Measurements from ENCODE around the gene MCC.
"Not testable (repeated sequence)": the region's sequence is repeated elsewhere in the genome, so short reads cannot be mapped to it uniquely, and the experiment has no call there.

Gene MCC

GRCh38 chr5:113433071-113433470 is 55.2 kb downstream of the MCC start:
- H3K4me1 Mint-ChIP-seq: no peaks in the 10 kb centered on the region
- H3K4me3 Mint-ChIP-seq: no peak overlapping the region
- no peaks in the 10 kb centered on the region for H3K36me3 Mint-ChIP-seq
- ATAC-seq (replicated peaks): no peak
- no peak overlapping the region for H3K27ac Mint-ChIP-seq
- peaks cover 0 to 2% of the 10 kb centered on the region in 2 donors for H3K9me3 Mint-ChIP-seq
- DNase-seq: no peak
- H3K27me3 Mint-ChIP-seq: peaks cover 0 to 9% of the 10 kb centered on the region in 2 donors

GRCh38 chr5:113427871-113428574 is 60.2 kb downstream of the MCC start:
- ATAC-seq (replicated peaks): no peak
- H3K4me3 Mint-ChIP-seq: no peak overlapping the region
- H3K27ac Mint-ChIP-seq: no peak overlapping the region
- H3K4me1 Mint-ChIP-seq: no peaks in the 10 kb centered on the region
- no peaks in the 10 kb centered on the region for H3K9me3 Mint-ChIP-seq
- no peaks in the 10 kb centered on the region for H3K36me3 Mint-ChIP-seq
- DNase-seq: no peak
- peaks cover 0 to 7% of the 10 kb centered on the region in 2 donors for H3K27me3 Mint-ChIP-seq

GRCh38 chr5:113425909-113426308 is 62.3 kb downstream of the MCC start:
- peaks cover 6 to 13% of the 10 kb centered on the region in 2 donors for H3K27me3 Mint-ChIP-seq
- no peak overlapping the region for H3K27ac Mint-ChIP-seq
- ATAC-seq (replicated peaks) (no peak), DNase-seq (no peak)
- no peaks in the 10 kb centered on the region for H3K9me3 Mint-ChIP-seq
- no peak overlapping the region for H3K4me3 Mint-ChIP-seq
- H3K4me1 Mint-ChIP-seq: no peaks in the 10 kb centered on the region
- no peaks in the 10 kb centered on the region for H3K36me3 Mint-ChIP-seq

- no peak for DNase-seq
- H3K4me1 Mint-ChIP-seq: no peaks in the 10 kb centered on the region
- H3K36me3 Mint-ChIP-seq: no peaks in the 10 kb centered on the region
- peaks cover 9 to 13% of the 10 kb centered on the region in 2 donors for H3K27me3 Mint-ChIP-seq
- H3K27ac Mint-ChIP-seq: no peak overlapping the region
- ATAC-seq (replicated peaks): no peak
- H3K9me3 Mint-ChIP-seq: peaks cover 0 to 2% of the 10 kb centered on the region in 2 donors
- H3K4me3 Mint-ChIP-seq: no peak overlapping the region
Observed at GRCh38 chr5:113421693-113422092, 66.6 kb downstream of the MCC start.

GRCh38 chr5:113405530-113405929 is 82.7 kb downstream of the MCC start:
- no peak for ATAC-seq (replicated peaks)
- H3K27me3 Mint-ChIP-seq: peaks cover 3 to 6% of the 10 kb centered on the region in 2 donors
- H3K4me1 Mint-ChIP-seq: no peaks in the 10 kb centered on the region

GRCh38 chr5:113404269-113404668 is 84.0 kb downstream of the MCC start:
- Mint-ChIP-seq H3K4me3 (no peak overlapping the region), H3K36me3 (no peaks in the 10 kb centered on the region), H3K4me1 (no peaks in the 10 kb centered on the region), H3K27ac (no peak overlapping the region), H3K9me3 (no peaks in the 10 kb centered on the region), H3K27me3 (peaks cover 3 to 6% of the 10 kb centered on the region in 2 donors)
- DNase-seq: no peak
- ATAC-seq (replicated peaks): no peak

More at GRCh38 chr5:113405530-113405929, 82.7 kb downstream of the MCC start:
- Mint-ChIP-seq H3K9me3 (no peaks in the 10 kb centered on the region), H3K36me3 (no peaks in the 10 kb centered on the region), H3K4me3 (no peak overlapping the region), H3K27ac (no peak overlapping the region)
- no peak for DNase-seq

GRCh38 chr5:113397986-113398385 is 90.3 kb downstream of the MCC start:
- not testable (repeated sequence) for H3K9me3 Mint-ChIP-seq; H3K4me1 Mint-ChIP-seq; H3K27ac Mint-ChIP-seq; DNase-seq; H3K36me3 Mint-ChIP-seq; H3K4me3 Mint-ChIP-seq; ATAC-seq (replicated peaks)
- H3K27me3 Mint-ChIP-seq: peaks cover 13 to 16% of the 10 kb centered on the region in 2 donors

- DNase-seq: no peak
- Mint-ChIP-seq H3K27ac (no peak overlapping the region), H3K27me3 (peaks cover 13 to 19% of the 10 kb centered on the region in 2 donors), H3K36me3 (no peaks in the 10 kb centered on the region), H3K9me3 (no peaks in the 10 kb centered on the region), H3K4me1 (no peaks in the 10 kb centered on the region), H3K4me3 (no peak overlapping the region)
- ATAC-seq (replicated peaks): no peak
Observed at GRCh38 chr5:113397046-113397445, 91.2 kb downstream of the MCC start.

- DNase-seq (no peak), ATAC-seq (replicated peaks) (no peak)
- H3K4me3 Mint-ChIP-seq: no peak overlapping the region
- H3K9me3 Mint-ChIP-seq: no peaks in the 10 kb centered on the region
- no peaks in the 10 kb centered on the region for H3K36me3 Mint-ChIP-seq
- no peaks in the 10 kb centered on the region for H3K4me1 Mint-ChIP-seq
- H3K27me3 Mint-ChIP-seq: peaks cover 22 to 25% of the 10 kb centered on the region in 2 donors
- H3K27ac Mint-ChIP-seq: no peak overlapping the region
Observed at GRCh38 chr5:113394658-113395057, 93.6 kb downstream of the MCC start.

- no peaks in the 10 kb centered on the region for H3K9me3 Mint-ChIP-seq
- no peaks in the 10 kb centered on the region for H3K36me3 Mint-ChIP-seq
- DNase-seq: no peak
- no peaks in the 10 kb centered on the region for H3K4me1 Mint-ChIP-seq
- no peak overlapping the region for H3K4me3 Mint-ChIP-seq
- H3K27ac Mint-ChIP-seq: no peak overlapping the region
- ATAC-seq (replicated peaks): no peak
- H3K27me3 Mint-ChIP-seq: peaks cover 34 to 35% of the 10 kb centered on the region in 2 donors
Observed at GRCh38 chr5:113390224-113390623, 98.0 kb downstream of the MCC start.

GRCh38 chr5:113389116-113389515 is 99.1 kb downstream of the MCC start:
- Mint-ChIP-seq H3K9me3 (no peaks in the 10 kb centered on the region), H3K27me3 (peaks cover 30 to 31% of the 10 kb centered on the region in 2 donors), H3K36me3 (no peaks in the 10 kb centered on the region), H3K4me1 (peaks cover 0 to 2% of the 10 kb centered on the region in 2 donors), H3K27ac (no peak overlapping the region), H3K4me3 (no peak overlapping the region)
- no peak for DNase-seq
- ATAC-seq (replicated peaks): no peak

- Mint-ChIP-seq H3K27me3 (peaks cover 30 to 31% of the 10 kb centered on the region in 2 donors), H3K4me3 (no peak overlapping the region), H3K27ac (no peak overlapping the region), H3K36me3 (no peaks in the 10 kb centered on the region), H3K4me1 (peaks cover 0 to 2% of the 10 kb centered on the region in 2 donors), H3K9me3 (no peaks in the 10 kb centered on the region)
- ATAC-seq (replicated peaks): no peak
- DNase-seq: no peak
Observed at GRCh38 chr5:113387844-113388243, 100.4 kb downstream of the MCC start.

GRCh38 chr5:113384782-113385285 is 103.4 kb downstream of the MCC start:
- Mint-ChIP-seq H3K27ac (no peak overlapping the region), H3K4me3 (no peak overlapping the region), H3K36me3 (no peaks in the 10 kb centered on the region), H3K9me3 (no peaks in the 10 kb centered on the region), H3K27me3 (peaks cover 44 to 46% of the 10 kb centered on the region in 2 donors), H3K4me1 (peaks cover 0 to 2% of the 10 kb centered on the region in 2 donors)
- ATAC-seq (replicated peaks): no peak
- no peak for DNase-seq

GRCh38 chr5:113382731-113383130 is 105.5 kb downstream of the MCC start:
- DNase-seq (no peak), ATAC-seq (replicated peaks) (peak; percentile 53 to 59)
- peaks cover 3 to 4% of the 10 kb centered on the region in 2 donors for H3K4me1 Mint-ChIP-seq
- H3K36me3 Mint-ChIP-seq: no peaks in the 10 kb centered on the region
- H3K4me3 Mint-ChIP-seq: no peak overlapping the region
- peaks cover 36 to 39% of the 10 kb centered on the region in 2 donors for H3K27me3 Mint-ChIP-seq
- no peaks in the 10 kb centered on the region for H3K9me3 Mint-ChIP-seq
- no peak overlapping the region for H3K27ac Mint-ChIP-seq

- no peak overlapping the region for H3K27ac Mint-ChIP-seq
- H3K4me1 Mint-ChIP-seq: peaks cover 3 to 4% of the 10 kb centered on the region in 2 donors
- H3K27me3 Mint-ChIP-seq: peaks cover 39 to 40% of the 10 kb centered on the region in 2 donors
- H3K36me3 Mint-ChIP-seq: no peaks in the 10 kb centered on the region
- no peaks in the 10 kb centered on the region for H3K9me3 Mint-ChIP-seq
- ATAC-seq (replicated peaks) (no peak), DNase-seq (no peak)
- H3K4me3 Mint-ChIP-seq: no peak overlapping the region
Observed at GRCh38 chr5:113381791-113382190, 106.5 kb downstream of the MCC start.

Data from stimulated activated naive B cell treated with anti-CD40 and anti-IgM and Interleukin-4, amounts not matched to agents 10 μg/mL and 1 μg/mL and 100 μg/mL, for 72 hours (primary cell).